DND-41 (cell line): ENCODE measurements around the gene SOX6.

Source experiments
- ATAC-seq: fragments of 200-7000 bp; cut with Tn5 transposase; 3 replicates; pipeline ENCODE4 v1.9.1; 2021; ENCODE audit warnings: low read depth; ENCODE audit not compliant: insufficient read depth
- DNase-seq: peaks from one replicate; pipeline ENCODE4 v3.0.0-alpha.2; 2020
- H2AFZ ChIP-seq: 2 replicates; pipeline ENCODE4 v1.6.0; 2012; ENCODE audit warnings: low read depth, low read length
- H3K27ac ChIP-seq: 2 replicates; pipeline ENCODE4 v1.5.1; 2012; ENCODE audit warnings: low read length, inconsistent platforms
- H3K27me3 ChIP-seq: fragments of 200-600 bp; sonication (generic); 2 replicates; pipeline ENCODE4 v1.6.0; 2012; ENCODE audit warnings: low read length, mild to moderate bottlenecking, inconsistent platforms; ENCODE audit not compliant: insufficient read depth, poor library complexity
- H3K36me3 ChIP-seq: 2 replicates; pipeline ENCODE4 v1.5.1; 2012; ENCODE audit warnings: low read length, inconsistent platforms; ENCODE audit not compliant: insufficient read depth
- H3K4me1 ChIP-seq: 2 replicates; pipeline ENCODE4 v1.5.1; 2012; ENCODE audit warnings: mild to moderate bottlenecking, low read length; ENCODE audit not compliant: insufficient read depth
- H3K4me2 ChIP-seq: 2 replicates; pipeline ENCODE4 v1.6.0; 2012; ENCODE audit warnings: mild to moderate bottlenecking, moderate library complexity, low read length, inconsistent platforms; ENCODE audit not compliant: insufficient read depth
- H3K4me3 ChIP-seq, 2 experiments: fragments of 200-600 bp in 1 of 2; shearing (Covaris generic) in 1 of 2; 2 replicates each; pipeline ENCODE4 v1.5.1; 2012 to 2016; ENCODE audit warnings: inconsistent platforms in 2 of 2, low read length in 2 of 2, mild to moderate bottlenecking in 2 of 2, low read depth in 1 of 2, moderate library complexity in 1 of 2
- H3K79me2 ChIP-seq: 2 replicates; pipeline ENCODE4 v1.6.0; 2012; ENCODE audit warnings: low read length, inconsistent platforms; ENCODE audit not compliant: insufficient read depth
- H3K9ac ChIP-seq: 2 replicates; pipeline ENCODE4 v1.6.0; 2012; ENCODE audit warnings: low read depth, mild to moderate bottlenecking, inconsistent platforms, low read length, moderate library complexity
- H3K9me3 ChIP-seq: 2 replicates; pipeline ENCODE4 v1.5.1; 2012; ENCODE audit warnings: low read length, moderate library complexity, mild to moderate bottlenecking, inconsistent platforms; ENCODE audit not compliant: insufficient read depth, severe bottlenecking
- H4K20me1 ChIP-seq: 2 replicates; pipeline ENCODE4 v1.6.0; 2012; ENCODE audit warnings: low read length; ENCODE audit not compliant: insufficient read depth
- CTCF ChIP-seq: IDR thresholded peaks from 2 replicates; pipeline ENCODE4 v1.5.1; 2012; ENCODE audit warnings: borderline replicate concordance, low read length, moderate library complexity, mild to moderate bottlenecking; ENCODE audit not compliant: poor library complexity, severe bottlenecking; ENCODE audit errors: extremely low read depth
- EZH2 ChIP-seq: IDR thresholded peaks from 3 replicates; pipeline ENCODE4 v1.6.1; 2012; ENCODE audit warnings: borderline replicate concordance, low read depth, mild to moderate bottlenecking, moderate library complexity, low read length, inconsistent platforms; ENCODE audit not compliant: severe bottlenecking

SOX6 gene

GRCh38 chr11:16346975-16347374 lies 9.4 kb downstream of the SOX6 start:
- TF ChIP-seq CTCF = no peak
- no peak for TF ChIP-seq EZH2
- Histone ChIP-seq H4K20me1 (no peaks in the 10 kb centered on the region), H3K4me1 (no peaks in the 10 kb centered on the region), H2AFZ (no peak overlapping the region), H3K36me3 (no peaks in the 10 kb centered on the region), H3K4me3 (no peak overlapping the region), H3K79me2 (no peaks in the 10 kb centered on the region), H3K27ac (no peak overlapping the region), H3K27me3 (peaks cover 6% of the 10 kb centered on the region), H3K4me2 (no peak overlapping the region), H3K9ac (no peak overlapping the region), H3K9me3 (no peaks in the 10 kb centered on the region)
- no peak for DNase-seq
- no peak for ATAC-seq

GRCh38 chr11:16341853-16342252 lies 14.5 kb downstream of the SOX6 start:
- DNase-seq (no peak), ATAC-seq (no peak)
- TF ChIP-seq CTCF (no peak), EZH2 (no peak)
- Histone ChIP-seq H3K4me1 (no peaks in the 10 kb centered on the region), H3K4me2 (no peak overlapping the region), H3K36me3 (no peaks in the 10 kb centered on the region), H3K9me3 (no peaks in the 10 kb centered on the region), H3K27ac (no peak overlapping the region), H3K27me3 (peaks cover 3% of the 10 kb centered on the region), H3K9ac (no peak overlapping the region), H3K4me3 (no peak overlapping the region), H2AFZ (no peak overlapping the region), H3K79me2 (no peaks in the 10 kb centered on the region), H4K20me1 (no peaks in the 10 kb centered on the region)

GRCh38 chr11:16338393-16338792 lies 18.0 kb downstream of the SOX6 start:
- no peak overlapping the region for H3K4me2 ChIP-seq
- ATAC-seq (no peak), DNase-seq (no peak)
- H3K27ac ChIP-seq = no peak overlapping the region
- no peaks in the 10 kb centered on the region for H3K79me2 ChIP-seq
- no peak overlapping the region for H2AFZ ChIP-seq
- H3K9ac ChIP-seq = no peak overlapping the region
- H3K36me3 ChIP-seq = no peaks in the 10 kb centered on the region
- H3K27me3 ChIP-seq = no peaks in the 10 kb centered on the region
- H3K4me1 ChIP-seq = no peaks in the 10 kb centered on the region
- H3K9me3 ChIP-seq = no peaks in the 10 kb centered on the region
- no peaks in the 10 kb centered on the region for H4K20me1 ChIP-seq
- H3K4me3 ChIP-seq = no peak overlapping the region
- TF ChIP-seq CTCF (no peak), EZH2 (no peak)
